ENCODE data around the gene OGDH.

The OGDH gene

DNA sequence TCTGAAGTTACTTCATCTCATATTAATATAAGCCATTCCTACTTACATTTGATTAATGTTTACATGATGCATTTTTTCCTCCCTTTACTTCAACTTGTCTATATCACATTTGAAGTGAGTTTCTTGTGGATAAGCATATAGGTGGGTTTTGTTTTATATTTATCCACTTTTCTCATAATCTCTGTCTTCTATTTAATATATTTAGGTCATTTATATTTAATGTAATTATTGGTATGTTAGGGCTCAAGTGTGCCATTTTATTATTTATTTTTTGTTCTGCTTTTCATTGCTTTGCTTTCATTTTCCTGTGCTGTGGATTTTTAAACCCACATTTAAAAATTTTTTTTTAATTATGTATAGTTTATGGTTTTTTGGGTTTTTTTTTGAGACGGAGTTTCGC is 54.8 kb downstream of the OGDH start:
- TF ChIP-seq, protein P1, sequence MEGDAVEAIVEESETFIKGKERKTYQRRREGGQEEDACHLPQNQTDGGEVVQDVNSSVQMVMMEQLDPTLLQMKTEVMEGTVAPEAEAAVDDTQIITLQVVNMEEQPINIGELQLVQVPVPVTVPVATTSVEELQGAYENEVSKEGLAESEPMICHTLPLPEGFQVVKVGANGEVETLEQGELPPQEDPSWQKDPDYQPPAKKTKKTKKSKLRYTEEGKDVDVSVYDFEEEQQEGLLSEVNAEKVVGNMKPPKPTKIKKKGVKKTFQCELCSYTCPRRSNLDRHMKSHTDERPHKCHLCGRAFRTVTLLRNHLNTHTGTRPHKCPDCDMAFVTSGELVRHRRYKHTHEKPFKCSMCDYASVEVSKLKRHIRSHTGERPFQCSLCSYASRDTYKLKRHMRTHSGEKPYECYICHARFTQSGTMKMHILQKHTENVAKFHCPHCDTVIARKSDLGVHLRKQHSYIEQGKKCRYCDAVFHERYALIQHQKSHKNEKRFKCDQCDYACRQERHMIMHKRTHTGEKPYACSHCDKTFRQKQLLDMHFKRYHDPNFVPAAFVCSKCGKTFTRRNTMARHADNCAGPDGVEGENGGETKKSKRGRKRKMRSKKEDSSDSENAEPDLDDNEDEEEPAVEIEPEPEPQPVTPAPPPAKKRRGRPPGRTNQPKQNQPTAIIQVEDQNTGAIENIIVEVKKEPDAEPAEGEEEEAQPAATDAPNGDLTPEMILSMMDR (IDR thresholded peaks at IDR 0.05): no peak

DNA sequence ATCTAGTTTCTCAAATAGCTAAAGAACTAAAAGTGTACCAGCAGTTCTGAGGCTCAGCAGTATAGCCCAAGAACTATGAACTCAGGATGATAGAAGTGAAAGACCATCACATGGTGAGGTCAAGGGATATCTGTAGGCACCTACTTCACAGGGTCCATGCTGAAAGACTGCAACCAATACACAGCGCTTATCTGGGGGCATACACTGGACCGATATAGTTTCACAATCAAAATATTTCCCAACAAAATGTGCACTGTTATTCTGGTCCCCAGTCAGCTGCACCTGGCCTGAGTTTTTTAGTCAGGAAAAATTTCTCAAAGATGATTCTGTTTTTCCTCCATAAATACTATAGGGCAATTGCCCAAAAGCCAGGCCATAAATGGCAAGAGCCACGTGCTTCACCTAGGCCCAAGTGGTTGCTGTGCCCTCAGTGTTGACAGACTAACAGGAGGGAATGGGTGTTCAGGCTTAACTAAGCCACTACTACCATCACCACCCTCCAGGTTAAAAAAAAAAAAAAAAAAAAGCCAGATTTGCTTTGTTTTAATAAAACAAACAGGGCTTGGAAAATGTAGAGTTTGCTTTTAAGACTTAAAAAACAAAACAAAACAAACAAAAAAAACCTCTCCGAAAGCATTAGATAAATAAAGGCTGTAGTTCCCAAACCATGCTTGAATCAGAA is 58.5 kb downstream of the OGDH start:
- TF ChIP-seq, protein P1 (IDR thresholded peaks at IDR 0.05): no peak

DNA sequence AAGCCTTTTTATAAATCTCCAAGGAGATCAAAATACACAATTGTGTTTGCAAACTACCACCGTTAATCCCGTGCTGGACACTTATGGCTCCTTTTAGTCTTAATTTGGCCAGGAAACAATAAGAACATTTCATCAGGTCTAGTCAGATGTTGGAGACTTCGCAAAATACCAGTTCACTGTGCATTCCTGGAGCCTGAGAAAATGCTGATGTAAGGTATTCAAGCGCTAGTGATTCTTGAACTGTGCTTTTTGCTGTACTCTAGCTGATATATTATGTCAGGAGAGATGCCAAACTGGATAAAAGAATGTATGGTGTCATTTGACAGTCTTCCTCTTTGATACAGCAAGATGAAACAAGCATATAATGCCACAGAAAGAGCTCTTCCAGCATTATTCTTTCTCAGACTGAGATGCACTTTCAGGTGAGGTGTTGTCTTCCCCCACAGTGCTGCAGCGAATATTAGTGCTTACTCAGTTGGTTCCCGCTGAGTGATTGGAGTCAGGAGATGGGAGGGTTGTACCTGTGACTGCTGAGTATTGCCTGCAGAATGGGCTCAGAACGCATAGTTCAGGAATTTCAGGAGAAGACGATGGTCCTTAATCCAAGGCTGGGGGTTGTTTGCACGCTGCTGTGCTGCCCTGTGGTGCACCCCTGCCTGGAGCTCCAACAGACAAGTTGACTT is 59.2 kb downstream of the OGDH start:
- TF ChIP-seq, protein P1 (IDR thresholded peaks at IDR 0.05): no peak

DNA sequence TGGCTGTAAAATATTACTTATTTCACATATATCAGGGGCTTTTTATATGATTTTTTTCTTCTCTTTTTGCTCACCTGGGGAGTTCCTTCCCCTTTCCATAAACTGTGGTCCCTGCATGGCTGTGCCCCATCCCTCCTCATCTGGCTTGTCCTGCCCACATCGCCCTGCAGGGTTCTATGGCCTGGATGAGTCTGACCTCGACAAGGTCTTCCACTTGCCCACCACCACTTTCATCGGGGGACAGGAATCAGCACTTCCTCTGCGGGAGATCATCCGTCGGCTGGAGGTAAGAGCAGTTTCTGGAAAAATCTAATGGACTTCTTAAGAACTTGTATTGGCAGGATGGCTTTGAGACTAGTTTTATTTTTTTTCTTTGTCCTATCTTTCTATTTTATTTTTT is 60.1 kb downstream of the OGDH start:
- TF ChIP-seq, protein P1 (IDR thresholded peaks at IDR 0.05): no peak

DNA sequence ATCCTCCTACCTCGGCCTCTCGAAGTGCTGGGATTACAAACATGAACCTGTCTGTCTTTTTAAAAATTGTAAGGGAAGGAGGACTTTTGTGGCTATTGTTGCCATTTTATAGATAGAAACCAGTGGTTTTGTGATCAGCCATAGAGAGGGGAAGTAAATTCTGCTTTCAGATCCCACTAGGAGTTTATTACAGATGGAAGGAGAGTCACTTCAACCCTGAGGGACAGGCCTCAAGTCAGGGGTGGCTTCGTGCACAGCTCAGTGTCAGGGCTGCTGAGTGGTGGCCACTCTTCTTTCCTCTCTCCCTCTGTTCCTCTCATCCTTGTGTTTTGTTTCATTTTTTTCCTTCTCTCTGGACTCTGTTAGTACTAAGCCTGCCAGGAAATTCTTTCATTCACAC is 60.8 kb downstream of the OGDH start:
- TF ChIP-seq, protein P1 (IDR thresholded peaks at IDR 0.05): no peak

DNA sequence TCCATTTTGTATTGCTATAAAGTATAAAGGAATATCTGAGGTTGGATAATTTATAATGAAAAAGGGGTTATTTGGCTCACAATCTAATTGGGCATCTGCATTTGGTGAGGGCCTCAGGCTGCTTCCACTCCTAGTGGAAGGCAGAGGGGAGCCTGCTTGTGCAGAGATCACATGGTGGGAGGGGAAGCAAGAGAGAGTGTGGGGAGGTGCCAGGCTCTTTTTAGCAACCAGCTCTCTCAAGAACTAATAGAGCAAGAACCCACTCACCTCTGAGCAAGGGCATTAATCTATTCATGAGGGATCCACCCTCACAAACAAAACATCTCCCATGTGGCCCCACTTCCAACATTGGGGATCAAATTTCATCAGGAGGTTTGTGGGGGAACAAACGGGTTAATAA is 64.6 kb downstream of the OGDH start:
- TF ChIP-seq, protein P1 (IDR thresholded peaks at IDR 0.05): no peak

DNA sequence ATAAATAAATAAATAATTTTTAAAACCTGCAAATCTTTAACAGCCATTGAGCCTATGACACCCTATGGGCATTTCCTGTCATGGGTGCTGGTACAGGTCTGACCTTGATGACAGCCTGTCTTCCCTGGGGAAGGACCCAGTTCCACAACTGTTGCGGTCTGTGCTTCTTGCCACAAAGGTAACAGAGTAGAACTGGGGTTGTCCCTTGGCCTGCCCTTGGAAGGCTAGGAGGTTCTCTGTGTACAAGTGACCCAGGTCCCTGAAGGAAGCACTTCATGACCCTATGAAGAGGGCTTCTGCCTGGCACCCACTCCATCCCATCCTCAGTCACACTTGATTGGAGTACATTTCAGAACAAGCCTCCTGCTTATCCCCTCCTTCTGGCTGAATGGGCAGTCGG is 66.9 kb downstream of the OGDH start:
- TF ChIP-seq, protein P1 (IDR thresholded peaks at IDR 0.05): no peak
